Measurements from ENCODE around the gene KDM1A.

KDM1A gene

DNA sequence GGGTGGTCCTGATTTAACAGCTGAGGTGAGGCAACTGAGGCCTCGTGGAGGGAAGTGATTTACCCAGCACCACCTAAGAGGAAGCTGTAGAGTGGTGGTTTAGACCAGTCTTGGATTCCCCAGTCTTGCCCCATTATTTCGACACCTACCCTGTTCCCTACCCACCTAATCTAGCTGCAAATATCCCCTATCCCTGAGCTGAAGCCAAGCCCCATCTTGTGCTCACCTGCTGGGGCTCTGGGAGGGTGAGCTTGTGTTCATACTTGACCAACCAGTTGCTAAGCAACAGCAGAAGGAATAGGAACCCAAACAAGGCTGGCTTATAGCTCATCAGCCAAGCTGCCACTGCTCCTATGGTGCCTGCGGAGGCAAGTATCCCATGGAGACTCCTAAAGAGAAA lies 5.6 kb upstream of the KDM1A start:
- peak in 1 of 56 donors; percentile 3 for DNase-seq

DNA sequence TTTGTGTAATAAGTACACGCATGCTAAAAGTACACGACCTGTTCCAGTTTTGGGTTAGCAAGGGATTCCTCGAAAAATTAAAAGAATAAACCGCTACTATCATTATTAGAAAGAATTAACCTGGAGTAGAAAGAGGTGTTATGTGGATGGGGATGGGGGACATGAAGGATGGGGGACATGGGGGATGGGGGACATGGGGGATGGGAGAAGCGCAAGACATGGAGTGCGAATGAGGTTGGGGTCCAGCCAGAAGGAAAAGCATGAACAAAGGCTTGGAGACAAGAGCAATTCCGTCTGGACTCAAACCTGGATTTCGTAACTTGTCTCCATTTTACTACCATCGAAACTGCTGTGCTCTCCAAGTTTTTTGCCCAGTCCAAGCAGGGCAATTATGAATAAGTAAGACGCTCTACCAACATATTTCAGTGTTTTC lies 591 bp upstream of the KDM1A start:
- peak in 5 of 56 donors; percentile 4 to 41 (median 32) for DNase-seq

DNA sequence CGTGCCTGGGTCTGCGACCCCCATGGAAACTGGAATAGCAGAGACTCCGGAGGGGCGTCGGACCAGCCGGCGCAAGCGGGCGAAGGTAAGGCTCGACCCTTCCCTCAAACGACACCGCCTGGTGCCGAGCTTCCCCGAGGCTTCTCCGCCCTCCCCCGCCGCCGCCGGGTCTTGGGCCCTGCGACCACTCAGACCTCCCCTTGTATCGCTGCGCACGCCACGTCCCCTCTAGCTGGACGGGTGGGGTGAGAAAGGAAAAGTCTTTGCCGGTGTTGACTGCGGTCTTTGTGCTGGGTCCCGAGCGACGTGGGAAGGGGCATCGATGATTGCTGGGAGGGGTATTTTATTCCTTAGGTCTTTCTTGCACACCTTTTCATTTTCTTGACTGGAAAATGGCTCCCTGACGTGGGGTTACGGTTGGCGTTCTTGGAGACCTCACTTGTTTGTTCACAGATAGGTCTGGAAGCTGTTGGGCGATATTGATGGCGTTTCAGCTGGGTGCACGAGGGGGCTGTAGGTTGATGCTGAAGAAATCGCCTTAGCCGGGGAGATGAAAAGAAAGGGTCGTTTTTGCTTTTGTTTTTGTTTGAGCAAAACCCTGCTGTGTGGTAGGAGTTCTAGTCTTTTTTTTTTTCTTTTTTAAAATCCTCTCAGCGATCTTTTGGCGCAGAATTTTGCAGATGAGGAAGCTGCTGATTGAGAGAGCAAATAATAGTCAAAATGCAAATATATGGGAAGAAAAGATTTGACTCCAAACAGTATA lies 776 bp downstream of the KDM1A start:
- DNase-seq, result peak in 34 of 56 donors; percentile 4 to 56 (median 25)

DNA sequence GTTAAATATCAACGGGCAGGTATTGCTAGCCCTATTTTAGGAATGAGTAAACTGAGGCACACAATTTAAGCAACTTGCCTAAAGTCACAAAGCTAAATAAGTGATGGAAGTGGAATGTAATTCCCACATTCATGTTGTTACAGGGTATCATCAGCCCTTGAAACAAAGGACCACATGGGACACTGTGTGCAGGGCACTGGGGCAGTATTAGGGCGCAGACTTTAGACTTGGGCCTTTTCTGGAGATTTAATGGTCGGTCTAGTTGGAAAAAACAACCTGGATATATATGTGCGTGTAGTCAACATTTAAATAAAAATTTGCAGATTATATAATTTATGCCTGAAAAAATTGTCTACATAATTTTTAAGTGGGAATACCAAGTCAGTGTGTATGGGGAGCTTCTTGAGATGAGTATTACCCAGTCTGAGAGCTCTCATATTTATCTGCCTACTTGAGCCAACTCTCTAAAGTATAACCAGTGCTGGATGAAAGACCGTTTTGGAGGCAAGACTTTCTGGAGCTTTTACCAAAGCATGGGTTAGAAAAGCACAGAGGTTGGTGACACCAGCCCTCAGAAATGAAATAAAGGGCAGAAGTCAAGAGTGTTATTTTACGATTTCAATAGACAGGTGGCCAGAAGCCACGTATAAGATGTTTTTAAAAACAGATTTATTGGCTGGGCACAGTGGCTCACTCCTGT lies 1.6 kb downstream of the KDM1A start:
- no peak for DNase-seq

DNA sequence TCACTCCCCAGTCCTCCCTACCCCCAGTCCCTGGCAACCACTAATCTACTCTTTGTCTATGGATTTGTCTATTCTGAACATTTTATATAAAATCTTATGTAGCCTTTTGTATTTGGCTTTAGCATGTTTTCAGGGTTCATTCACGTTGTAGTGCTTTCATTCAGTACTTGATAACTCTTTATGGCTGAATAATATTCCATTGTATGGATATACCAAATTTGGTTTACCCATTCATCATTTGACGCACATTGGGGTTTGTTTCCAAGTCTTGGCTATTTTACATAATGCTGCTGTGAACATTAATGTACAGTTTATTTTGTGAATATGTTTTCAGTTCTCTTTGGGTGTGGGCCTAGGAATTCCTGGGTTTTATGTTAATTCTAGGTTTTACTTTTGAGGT lies 2.6 kb downstream of the KDM1A start:
- DNase-seq, result no peak

DNA sequence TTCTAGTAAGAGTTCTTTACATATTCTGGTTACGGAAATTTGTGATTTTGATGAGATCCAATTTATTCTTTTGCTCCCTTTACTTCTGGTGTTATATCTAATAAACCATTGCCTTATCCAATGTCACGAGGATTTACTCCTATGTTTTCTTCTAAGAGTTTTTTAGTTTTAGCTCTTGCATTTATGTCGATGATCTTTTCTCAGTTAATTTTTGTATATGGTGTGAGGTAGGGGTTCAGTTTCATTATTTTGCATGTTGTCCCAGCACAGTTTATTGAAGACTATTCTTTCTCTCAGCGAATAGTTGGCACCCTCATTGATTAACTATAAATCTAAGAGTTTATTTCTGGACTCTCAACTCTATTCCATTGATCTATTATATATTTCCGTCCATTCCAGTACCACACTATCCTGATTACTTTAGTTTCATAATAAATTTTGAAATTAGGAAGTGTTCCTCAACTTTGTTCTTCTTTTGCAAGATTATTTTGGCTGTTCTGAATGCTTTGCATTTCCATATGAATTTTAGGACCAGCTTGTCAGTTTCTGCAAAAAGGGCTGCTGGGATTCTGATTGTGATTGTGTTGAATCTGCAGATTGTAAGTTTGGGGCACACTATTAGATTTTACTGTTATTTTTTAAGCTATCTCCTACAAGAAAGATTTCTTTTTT lies 4.0 kb downstream of the KDM1A start:
- no peak for DNase-seq

DNA sequence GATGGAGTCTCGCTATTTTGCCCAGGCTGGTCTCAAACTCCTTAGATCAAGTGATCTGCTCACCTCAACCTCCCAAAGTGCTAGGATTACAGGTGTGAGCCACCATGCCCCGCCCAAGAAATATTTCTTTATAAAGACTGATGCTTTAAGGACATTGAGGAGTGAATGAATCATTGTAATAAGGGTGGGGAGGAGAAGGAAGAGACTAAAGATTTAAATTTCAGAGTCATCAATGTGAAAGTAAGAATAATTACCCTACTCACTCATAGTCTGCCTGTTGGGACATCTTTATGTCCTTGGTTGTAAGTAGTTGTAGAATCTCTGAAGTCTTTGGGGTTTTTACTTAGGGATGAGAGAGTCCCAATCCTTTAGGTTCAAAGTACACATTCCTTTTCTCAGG lies 7.3 kb downstream of the KDM1A start:
- no peak for DNase-seq

DNA sequence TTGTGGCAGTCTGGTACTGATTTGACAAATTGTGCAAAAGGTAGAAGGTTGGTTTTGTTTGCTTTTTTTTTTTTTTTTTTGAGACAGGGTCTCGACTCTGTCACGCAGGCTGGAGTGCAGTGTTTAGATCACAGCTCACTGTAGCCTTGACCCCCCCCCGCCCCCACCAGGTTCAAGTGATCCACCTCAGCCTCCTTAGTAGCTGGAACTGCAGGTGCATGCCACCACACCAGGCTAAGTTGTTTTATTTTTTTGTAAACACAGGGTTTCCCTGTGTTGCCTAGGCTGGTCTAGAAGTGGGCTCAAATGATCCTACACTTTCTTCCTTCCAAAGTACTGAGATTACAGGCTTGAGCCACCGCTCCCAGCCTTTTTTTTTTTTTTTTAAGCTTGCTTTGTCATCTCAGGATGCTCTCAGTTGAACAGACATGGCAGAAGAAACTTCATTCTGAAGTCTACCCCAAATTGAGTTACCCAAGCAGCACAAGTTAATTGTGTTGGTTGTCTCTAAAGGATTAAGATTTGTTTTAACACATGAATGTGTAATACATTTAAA lies 8.2 kb downstream of the KDM1A start:
- DNase-seq, result no peak

DNA sequence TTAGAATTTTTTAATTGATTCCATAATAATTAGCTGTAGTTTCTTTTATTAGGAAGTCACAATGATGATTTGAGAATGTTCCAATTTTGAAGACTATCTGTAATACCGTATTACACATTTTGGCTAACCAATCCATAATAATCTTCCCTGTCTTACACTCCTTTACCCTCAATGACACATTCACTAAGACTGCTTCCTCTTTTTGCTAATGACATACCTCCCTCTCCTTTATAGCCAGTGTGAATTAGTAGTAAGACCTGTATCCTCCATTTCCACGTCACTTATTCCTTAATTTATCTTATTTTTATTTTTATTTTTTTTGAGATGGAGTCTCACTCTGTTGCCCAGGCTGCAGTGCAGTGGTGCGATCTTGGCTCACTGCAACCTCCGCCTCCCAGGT lies 10.1 kb downstream of the KDM1A start:
- DNase-seq, result no peak

DNA sequence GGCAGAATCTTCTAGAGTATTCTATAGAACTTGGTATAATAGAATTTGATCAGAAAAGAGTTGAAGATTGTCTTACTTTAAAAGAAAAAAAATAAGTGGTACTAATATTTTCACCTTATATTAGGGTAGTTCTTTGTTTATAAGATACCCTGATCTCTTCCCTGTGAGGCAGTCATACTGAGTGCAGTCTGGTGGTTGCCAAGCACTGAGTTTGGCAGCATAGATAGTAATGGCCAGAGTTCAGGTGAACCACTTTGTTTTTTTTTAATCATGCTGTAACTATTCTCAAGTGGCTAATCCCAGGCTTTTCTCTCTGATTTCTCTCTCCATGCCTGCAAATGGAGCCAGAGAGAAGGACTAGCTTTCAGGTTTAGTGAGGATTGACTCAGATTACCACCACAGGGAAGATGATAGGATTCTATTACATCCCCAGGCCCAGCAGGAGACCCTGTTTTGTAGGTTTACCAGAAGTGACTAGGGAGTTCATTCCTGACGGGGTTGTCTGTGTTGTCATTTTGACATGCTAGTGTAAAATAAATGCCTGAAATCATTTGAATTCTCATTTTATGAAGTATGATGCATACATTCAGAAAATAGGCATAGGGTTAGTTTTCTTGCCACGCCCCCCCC lies 16.7 kb downstream of the KDM1A start:
- DNase-seq, result no peak

DNA sequence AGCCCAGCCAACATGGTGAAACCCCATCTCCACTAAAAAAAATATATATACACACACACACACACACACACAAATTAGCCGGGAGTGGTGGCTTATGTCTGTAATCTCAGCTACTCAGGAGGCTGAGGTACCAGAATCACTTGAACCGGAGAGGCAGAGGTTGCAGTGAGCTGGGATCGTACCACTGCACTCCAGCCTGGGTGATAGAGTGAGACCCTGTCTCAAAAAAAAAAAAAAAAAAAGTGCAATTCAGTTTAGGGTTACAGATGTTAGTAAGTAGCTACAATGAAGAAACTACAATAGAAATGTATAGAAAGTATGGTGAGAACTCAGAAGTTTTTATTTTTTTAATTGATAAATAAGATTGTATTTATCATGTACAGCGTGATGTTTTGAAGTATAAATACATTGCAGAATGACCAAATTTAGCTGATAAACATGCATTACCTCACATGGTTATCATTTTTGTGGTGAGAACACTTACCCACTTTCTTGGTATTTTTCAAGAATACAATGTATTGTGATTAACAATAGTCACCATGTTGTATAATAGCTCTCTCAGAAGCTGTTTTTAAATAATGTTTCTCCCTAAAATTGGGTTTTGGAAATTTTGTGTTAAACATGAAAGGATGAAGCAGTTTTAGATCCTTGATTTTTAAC lies 17.9 kb downstream of the KDM1A start:
- DNase-seq, result no peak

DNA sequence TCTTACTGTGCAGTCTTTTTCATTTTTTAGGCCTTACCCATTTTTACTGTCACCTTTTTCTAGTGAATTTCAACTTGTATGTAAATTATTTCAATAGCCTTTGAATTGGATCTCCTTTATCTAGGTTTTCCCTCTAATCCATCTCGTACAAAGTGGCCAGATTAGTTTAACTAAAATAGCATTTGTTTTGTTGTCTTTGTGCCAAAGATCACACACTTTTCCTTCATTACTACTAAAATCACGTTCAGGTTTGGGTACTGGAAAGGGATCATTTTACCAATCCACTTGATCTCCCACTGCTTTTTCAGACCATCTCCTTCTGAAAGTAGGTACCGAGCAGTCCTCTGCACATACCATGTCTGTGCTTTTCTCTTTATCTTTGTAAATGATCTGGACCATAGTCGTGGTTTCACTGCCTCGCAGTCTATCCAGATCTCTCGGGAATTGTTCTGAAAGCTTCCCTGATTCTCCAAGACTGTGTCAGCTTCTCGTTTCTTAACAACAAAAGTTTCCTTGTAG lies 20.1 kb downstream of the KDM1A start:
- no peak for DNase-seq

DNA sequence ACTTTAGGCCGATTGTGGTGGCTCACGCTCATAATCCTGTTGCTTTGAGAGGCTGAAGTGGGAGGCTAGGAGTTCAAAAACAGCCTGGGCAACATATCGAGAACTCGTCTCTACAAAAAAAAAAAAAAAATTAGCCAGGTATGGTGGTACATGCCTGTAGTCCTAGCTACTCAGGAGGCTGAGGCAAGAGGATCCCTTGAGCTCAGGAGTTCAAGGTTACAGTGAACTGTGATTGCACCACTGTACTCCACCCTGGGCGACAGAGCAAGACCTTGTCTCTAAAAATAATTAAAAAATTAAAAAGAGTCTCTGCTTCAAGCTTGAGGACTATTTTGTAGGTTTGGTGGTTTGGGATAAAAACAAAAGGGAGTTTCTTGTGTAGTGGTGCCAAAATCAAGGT lies 21.2 kb downstream of the KDM1A start:
- DNase-seq, result no peak

DNA sequence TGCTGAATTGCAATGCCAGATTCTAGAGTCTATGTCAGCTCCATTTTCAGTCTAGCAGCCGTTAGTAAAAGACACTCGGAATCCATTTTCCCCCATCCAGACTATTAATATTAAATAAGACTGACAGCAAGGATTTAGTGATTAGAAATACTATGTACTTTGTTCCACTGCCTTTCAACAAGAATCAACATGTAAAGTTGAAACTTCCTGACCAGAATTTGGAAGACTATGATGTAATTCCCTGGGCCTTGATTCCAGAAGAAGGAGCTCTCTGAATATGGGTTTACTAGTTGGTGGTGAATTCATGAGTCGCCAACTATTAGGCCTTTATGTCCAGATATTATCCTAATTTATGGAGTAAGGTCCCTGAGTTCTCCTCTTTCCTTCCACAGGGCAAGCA lies 24.8 kb downstream of the KDM1A start:
- DNase-seq, result no peak

DNA sequence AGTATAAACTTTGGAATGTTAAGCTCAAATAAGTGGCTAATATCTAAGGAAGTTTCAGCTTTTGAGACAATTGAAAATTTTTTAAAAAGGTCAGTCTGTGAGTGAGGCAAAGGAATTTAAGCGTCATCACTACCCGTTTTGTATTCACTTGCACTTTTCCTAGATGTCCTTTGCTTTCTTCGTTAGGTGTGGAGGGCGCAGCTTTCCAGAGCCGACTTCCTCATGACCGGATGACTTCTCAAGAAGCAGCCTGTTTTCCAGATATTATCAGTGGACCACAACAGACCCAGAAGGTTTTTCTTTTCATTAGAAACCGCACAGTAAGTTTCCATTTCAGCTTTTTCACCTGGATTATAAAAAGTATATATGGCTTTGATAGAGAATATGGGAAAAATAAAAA lies 30.9 kb downstream of the KDM1A start:
- DNase-seq, result no peak

DNA sequence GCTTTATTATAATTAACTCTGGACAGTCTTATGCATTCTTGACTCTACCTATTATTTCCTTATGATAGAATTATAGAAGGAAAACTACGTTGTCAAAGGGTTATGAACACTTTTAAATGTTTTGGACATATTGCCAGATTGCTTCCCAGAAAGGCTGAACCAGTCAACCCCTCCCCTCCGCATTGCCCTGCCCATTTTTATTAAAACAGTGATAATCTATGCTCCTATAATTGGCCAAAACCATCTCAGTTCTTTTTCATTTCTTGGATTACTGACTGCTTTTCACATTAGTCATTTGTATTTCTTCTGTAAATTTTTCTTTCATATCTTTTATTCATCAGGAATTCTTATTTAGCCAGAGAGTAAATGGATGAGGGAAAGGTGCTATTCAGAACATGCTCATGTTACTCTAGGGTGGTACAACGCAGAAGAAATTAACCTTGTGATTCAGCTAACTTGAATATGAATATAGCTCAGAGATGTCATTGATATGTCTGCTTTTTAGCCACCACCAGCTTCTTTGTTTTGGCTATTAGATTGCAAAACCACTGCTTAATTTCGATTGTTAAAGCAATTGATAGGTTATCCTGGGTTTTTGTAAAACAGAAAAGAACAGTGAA lies 32.1 kb downstream of the KDM1A start:
- no peak for DNase-seq

DNA sequence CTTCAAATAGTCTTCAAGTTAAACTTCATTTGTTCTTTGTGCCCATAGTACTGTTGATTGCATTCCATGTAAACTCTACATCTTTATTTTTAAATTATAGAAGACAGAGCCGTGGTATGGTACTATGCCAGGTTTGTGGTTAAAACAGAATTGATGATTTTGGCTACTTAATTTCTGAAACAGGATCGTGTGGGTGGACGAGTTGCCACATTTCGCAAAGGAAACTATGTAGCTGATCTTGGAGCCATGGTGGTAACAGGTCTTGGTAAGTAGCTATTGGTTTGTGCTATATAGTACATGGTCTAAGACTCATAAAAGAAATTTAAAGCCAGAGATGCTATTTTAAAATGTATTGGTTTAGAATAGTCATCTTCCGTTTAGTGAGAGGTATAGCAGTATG lies 38.0 kb downstream of the KDM1A start:
- DNase-seq, result no peak

DNA sequence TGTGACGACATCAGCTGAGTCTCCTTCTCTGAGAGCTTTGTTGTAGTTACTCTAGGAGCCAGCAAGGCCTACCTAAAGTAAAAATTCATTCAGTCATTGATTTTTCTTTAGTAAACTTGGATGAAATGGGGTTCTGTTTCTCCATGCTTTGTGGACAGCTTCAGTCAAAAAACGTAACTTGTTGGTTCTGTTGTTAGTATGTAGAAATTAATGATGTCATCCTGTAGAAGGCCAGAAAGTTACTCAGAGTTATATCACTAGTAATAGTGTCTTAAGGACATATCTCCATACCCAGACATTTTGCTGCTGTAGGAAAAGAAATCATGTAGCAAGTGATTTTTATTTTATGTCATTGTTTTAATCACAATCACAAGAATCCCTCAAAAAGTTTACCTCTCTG lies 43.0 kb downstream of the KDM1A start:
- DNase-seq, result no peak

DNA sequence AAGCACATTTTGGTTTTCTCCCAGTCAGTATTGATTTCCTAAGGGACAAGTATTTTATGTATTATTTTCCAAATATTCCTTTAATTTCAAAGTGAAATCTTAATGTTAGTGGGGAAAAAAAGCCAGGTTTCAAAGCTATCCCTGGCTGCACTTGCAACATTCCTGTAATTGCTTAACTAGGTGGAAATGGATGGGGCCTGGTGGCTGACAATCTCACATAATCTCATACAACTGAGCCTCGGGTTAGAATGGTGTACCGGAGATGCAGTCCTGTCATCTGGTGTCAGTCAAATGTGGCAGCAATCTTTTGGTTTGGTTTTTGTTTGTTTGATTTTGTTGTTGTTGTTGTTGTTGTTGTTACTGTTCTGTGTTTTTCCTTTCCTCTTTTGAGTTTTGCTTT lies 46.1 kb downstream of the KDM1A start:
- DNase-seq, result no peak

DNA sequence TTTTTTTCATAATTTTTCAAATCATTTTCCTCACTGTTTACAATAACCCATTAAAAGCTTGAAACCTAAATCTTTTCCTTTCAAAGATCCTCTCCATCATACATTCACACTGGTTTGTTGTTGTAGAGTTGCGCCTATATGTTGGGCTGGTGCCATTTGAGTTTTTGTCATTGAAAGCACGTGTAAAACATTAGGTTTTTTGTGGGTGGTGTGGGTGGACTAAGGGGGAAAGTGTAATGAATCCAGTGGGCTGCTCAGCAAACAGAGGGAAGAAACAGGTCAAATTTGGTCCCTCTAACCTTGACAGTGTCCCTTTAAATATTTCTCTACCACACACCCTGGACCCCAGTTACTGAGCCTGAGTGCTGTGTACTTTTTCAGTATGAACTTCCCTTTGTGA lies 46.8 kb downstream of the KDM1A start:
- no peak for DNase-seq

DNA sequence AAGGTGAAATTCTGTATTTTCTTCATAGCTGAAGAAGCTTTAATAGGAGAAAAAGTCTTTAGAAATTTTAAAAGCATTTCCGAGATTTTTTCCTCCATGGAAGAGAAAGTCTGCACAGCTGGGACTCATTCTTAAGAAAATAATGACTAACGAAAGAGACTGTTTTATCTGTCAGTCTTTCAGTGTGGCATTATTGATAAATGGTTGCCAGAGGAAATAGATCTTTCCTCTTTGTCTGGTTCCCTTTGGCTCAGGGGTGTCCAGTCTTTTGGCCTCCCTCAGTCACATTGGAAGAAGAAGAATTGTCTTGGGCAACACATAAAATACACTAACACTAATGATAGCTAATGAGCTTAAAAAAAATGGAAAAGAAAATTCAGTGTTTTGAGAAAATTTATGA lies 49.9 kb downstream of the KDM1A start:
- DNase-seq, result no peak

Measured in nucleus accumbens (tissue), 56 donors.